Coronary artery (tissue), 2 donors: ENCODE data around the gene SLX9.

Experiments
- DNase-seq: peaks from one replicate; pipeline ENCODE4 v3.0.0-alpha.2; 2017; ENCODE audit warnings: low spot score
- H3K27ac ChIP-seq, 2 donors: fragments of 200-600 bp; sonication (generic); one replicate each; pipeline ENCODE4 v1.5.1; 2016 to 2019
- H3K4me3 ChIP-seq: fragments of 200-600 bp; sonication (generic); 2 replicates; pipeline ENCODE4 v1.5.1; 2016; ENCODE audit warnings: mild to moderate bottlenecking, moderate library complexity
- CTCF ChIP-seq: fragments of 200-600 bp; sonication (generic); IDR thresholded peaks from one replicate; pipeline ENCODE4 v1.5.1; 2019; ENCODE audit warnings: antibody characterized with exemption

Gene SLX9

GRCh38 chr21:44970766-44971671, 31.2 kb downstream of the SLX9 start:
- H3K4me3 ChIP-seq, result no peak overlapping the region
- peak overlapping the region; percentile 19 to 90 for H3K27ac ChIP-seq
- no peak for DNase-seq
- no peak for TF ChIP-seq CTCF

- no peak for DNase-seq
- no peak overlapping the region for H3K4me3 ChIP-seq
- H3K27ac ChIP-seq, result peak overlapping the region; percentile 41 to 90
- TF ChIP-seq CTCF, result no peak
Observed at GRCh38 chr21:44971672-44971995, 31.8 kb downstream of the SLX9 start.

DNA sequence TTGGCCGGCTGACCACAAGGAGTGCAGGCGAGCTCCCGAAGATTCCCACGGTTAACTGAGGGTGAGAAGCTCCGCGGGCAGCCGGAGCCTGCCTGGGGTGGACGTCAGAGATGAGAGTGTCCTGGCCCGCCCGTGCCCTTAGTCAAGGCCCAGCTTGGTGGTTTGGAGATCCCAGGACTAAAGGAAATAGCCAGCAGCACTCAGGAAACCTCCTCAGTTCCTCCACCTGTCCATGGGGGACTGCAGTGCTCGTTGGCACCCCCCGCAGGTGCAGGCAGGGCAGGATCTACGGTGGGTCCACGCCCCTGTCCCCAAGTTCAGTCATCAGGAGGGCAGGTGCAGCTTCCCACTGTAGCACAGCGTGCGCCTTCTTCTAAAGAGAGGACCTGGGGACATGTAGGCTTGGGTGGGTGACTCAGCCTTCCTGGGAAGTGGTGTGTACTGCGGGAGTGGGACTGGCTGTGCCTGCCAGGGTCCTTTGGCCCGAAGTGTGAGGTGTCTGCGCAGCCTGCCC, 32.5 kb downstream of the SLX9 start:
- DNase-seq, result no peak
- H3K4me3 ChIP-seq, result no peak overlapping the region
- TF ChIP-seq CTCF, result no peak
- peak overlapping the region; percentile 41 to 90 for H3K27ac ChIP-seq

GRCh38 chr21:44972821-44973220, 33.0 kb downstream of the SLX9 start:
- no peak for TF ChIP-seq CTCF
- Histone ChIP-seq H3K4me3 (no peak overlapping the region), H3K27ac (peak overlapping the region; percentile 35 to 90)
- no peak for DNase-seq

GRCh38 chr21:44973598-44973997, 33.8 kb downstream of the SLX9 start:
- DNase-seq, result no peak
- Histone ChIP-seq H3K27ac (peak overlapping the region; percentile 15 to 90), H3K4me3 (no peak overlapping the region)
- no peak for TF ChIP-seq CTCF

- TF ChIP-seq CTCF, result no peak
- H3K27ac ChIP-seq, result peak overlapping the region in 1 of 2 donors; percentile 55
- H3K4me3 ChIP-seq, result no peak overlapping the region
- DNase-seq, result no peak
Observed at GRCh38 chr21:44974676-44975075, 34.8 kb downstream of the SLX9 start.
